ENCODE measurements around the gene HOXC9.

The HOXC9 gene

GRCh38 chr12:54009171-54010052 is 9.5 kb downstream of the HOXC9 start:
- Histone ChIP-seq H3K18ac (ENCODE audit: low read length) (no peak overlapping the region), H2AK5ac (ENCODE audit: low read length) (no peak overlapping the region), H4K5ac (ENCODE audit: low read length) (no peak overlapping the region), H3K27ac (ENCODE audit: low read depth, low read length) (no peak overlapping the region), H3K56ac (ENCODE audit: low read length) (no peak overlapping the region), H3K36me3 (ENCODE audit: control insufficient read depth, insufficient read depth, low read length) (no peaks in the 10 kb centered on the region), H3K27me3 (ENCODE audit: insufficient read depth, low read length, poor library complexity) (peaks cover 89% of the 10 kb centered on the region), H3K4me2 (ENCODE audit: low read length) (no peak overlapping the region), H3K23ac (ENCODE audit: low read length) (no peak overlapping the region), H2BK5ac (ENCODE audit: low read length) (no peak overlapping the region), H2BK15ac (replicated peaks; ENCODE audit: low read depth) (no peak overlapping the region), H3K4me1 (ENCODE audit: control insufficient read depth, low read depth, low read length) (no peaks in the 10 kb centered on the region), H2BK120ac (ENCODE audit: low read depth, low read length) (no peak overlapping the region), H3K4ac (ENCODE audit: low read depth, low read length) (no peak overlapping the region), H3K79me1 (ENCODE audit: low read length) (no peaks in the 10 kb centered on the region), H3K79me2 (ENCODE audit: control insufficient read depth, insufficient read depth, low read length) (no peaks in the 10 kb centered on the region), H4K8ac (ENCODE audit: low read depth, low read length) (no peak overlapping the region), H3K9ac (ENCODE audit: low read length) (no peak overlapping the region), H3K4me3 (ENCODE audit: low read length) (no peak overlapping the region)
- WGBS (ENCODE audit: extremely low coverage, insufficient coverage, low lambda C conversion rate), result no CpG with 5 or more reads among the region's 51 CpGs
- no peak for DNase-seq

- no peak overlapping the region for H3K4me3 ChIP-seq (ENCODE audit: low read length)
- no peak overlapping the region for H4K8ac ChIP-seq (ENCODE audit: low read depth, low read length)
- H2BK15ac ChIP-seq (replicated peaks; ENCODE audit: low read depth), result no peak overlapping the region
- no peaks in the 10 kb centered on the region for H3K79me1 ChIP-seq (ENCODE audit: low read length)
- no peaks in the 10 kb centered on the region for H3K36me3 ChIP-seq (ENCODE audit: control insufficient read depth, insufficient read depth, low read length)
- H3K23ac ChIP-seq (ENCODE audit: low read length), result no peak overlapping the region
- no CpG with 5 or more reads among the region's 10 CpGs for WGBS (ENCODE audit: extremely low coverage, insufficient coverage, low lambda C conversion rate)
- H2BK5ac ChIP-seq (ENCODE audit: low read length), result no peak overlapping the region
- peaks cover 89% of the 10 kb centered on the region for H3K27me3 ChIP-seq (ENCODE audit: insufficient read depth, low read length, poor library complexity)
- H2AK5ac ChIP-seq (ENCODE audit: low read length), result no peak overlapping the region
- no peaks in the 10 kb centered on the region for H3K79me2 ChIP-seq (ENCODE audit: control insufficient read depth, insufficient read depth, low read length)
- H3K4me2 ChIP-seq (ENCODE audit: low read length), result no peak overlapping the region
- no peak overlapping the region for H3K18ac ChIP-seq (ENCODE audit: low read length)
- no peak overlapping the region for H3K4ac ChIP-seq (ENCODE audit: low read depth, low read length)
- no peaks in the 10 kb centered on the region for H3K4me1 ChIP-seq (ENCODE audit: control insufficient read depth, low read depth, low read length)
- H2BK120ac ChIP-seq (ENCODE audit: low read depth, low read length), result no peak overlapping the region
- no peak overlapping the region for H3K27ac ChIP-seq (ENCODE audit: low read depth, low read length)
- DNase-seq, result no peak
- H4K5ac ChIP-seq (ENCODE audit: low read length), result no peak overlapping the region
- H3K56ac ChIP-seq (ENCODE audit: low read length), result no peak overlapping the region
- H3K9ac ChIP-seq (ENCODE audit: low read length), result no peak overlapping the region
Observed at GRCh38 chr12:54010053-54010971, 10.4 kb downstream of the HOXC9 start.

GRCh38 chr12:54010972-54011664 is 11.2 kb downstream of the HOXC9 start:
- Histone ChIP-seq H3K18ac (ENCODE audit: low read length) (no peak overlapping the region), H3K79me1 (ENCODE audit: low read length) (no peaks in the 10 kb centered on the region), H4K8ac (ENCODE audit: low read depth, low read length) (no peak overlapping the region), H2BK15ac (replicated peaks; ENCODE audit: low read depth) (no peak overlapping the region), H2BK5ac (ENCODE audit: low read length) (no peak overlapping the region), H3K9ac (ENCODE audit: low read length) (no peak overlapping the region), H3K36me3 (ENCODE audit: control insufficient read depth, insufficient read depth, low read length) (no peaks in the 10 kb centered on the region), H3K4me3 (ENCODE audit: low read length) (no peak overlapping the region), H3K56ac (ENCODE audit: low read length) (no peak overlapping the region), H3K23ac (ENCODE audit: low read length) (no peak overlapping the region), H4K5ac (ENCODE audit: low read length) (no peak overlapping the region), H2BK120ac (ENCODE audit: low read depth, low read length) (no peak overlapping the region), H3K4me2 (ENCODE audit: low read length) (no peak overlapping the region), H3K4ac (ENCODE audit: low read depth, low read length) (no peak overlapping the region), H2AK5ac (ENCODE audit: low read length) (no peak overlapping the region), H3K27me3 (ENCODE audit: insufficient read depth, low read length, poor library complexity) (peaks cover 91% of the 10 kb centered on the region), H3K4me1 (ENCODE audit: control insufficient read depth, low read depth, low read length) (no peaks in the 10 kb centered on the region), H3K79me2 (ENCODE audit: control insufficient read depth, insufficient read depth, low read length) (no peaks in the 10 kb centered on the region), H3K27ac (ENCODE audit: low read depth, low read length) (no peak overlapping the region)
- DNase-seq, result no peak
- WGBS (ENCODE audit: extremely low coverage, insufficient coverage, low lambda C conversion rate), result no CpG with 5 or more reads among the region's 17 CpGs

- Histone ChIP-seq H3K18ac (ENCODE audit: low read length) (no peak overlapping the region), H2BK15ac (replicated peaks; ENCODE audit: low read depth) (no peak overlapping the region), H3K36me3 (ENCODE audit: control insufficient read depth, insufficient read depth, low read length) (no peaks in the 10 kb centered on the region), H3K4me2 (ENCODE audit: low read length) (no peak overlapping the region), H3K23ac (ENCODE audit: low read length) (no peak overlapping the region), H3K79me2 (ENCODE audit: control insufficient read depth, insufficient read depth, low read length) (no peaks in the 10 kb centered on the region), H3K27me3 (ENCODE audit: insufficient read depth, low read length, poor library complexity) (peaks cover 88% of the 10 kb centered on the region), H3K4ac (ENCODE audit: low read depth, low read length) (no peak overlapping the region), H3K4me3 (ENCODE audit: low read length) (no peak overlapping the region), H3K56ac (ENCODE audit: low read length) (no peak overlapping the region), H4K8ac (ENCODE audit: low read depth, low read length) (no peak overlapping the region), H2BK5ac (ENCODE audit: low read length) (no peak overlapping the region), H2AK5ac (ENCODE audit: low read length) (no peak overlapping the region), H3K9ac (ENCODE audit: low read length) (no peak overlapping the region), H3K27ac (ENCODE audit: low read depth, low read length) (no peak overlapping the region), H4K5ac (ENCODE audit: low read length) (no peak overlapping the region), H3K4me1 (ENCODE audit: control insufficient read depth, low read depth, low read length) (no peaks in the 10 kb centered on the region), H3K79me1 (ENCODE audit: low read length) (no peaks in the 10 kb centered on the region), H2BK120ac (ENCODE audit: low read depth, low read length) (no peak overlapping the region)
- no peak for DNase-seq
- WGBS (ENCODE audit: extremely low coverage, insufficient coverage, low lambda C conversion rate), result no CpG with 5 or more reads among the region's 14 CpGs
Observed at GRCh38 chr12:54011665-54012532, 11.9 kb downstream of the HOXC9 start.

All from mesendoderm (in vitro differentiated cells).